ENCODE data around the gene VNN1. TPM values are rescaled to one million over a fixed set of nuclear protein-coding genes. Genes with fewer than 3 reads are reported as not detected.

Gene VNN1
- total and polyA plus RNA-seq, 4 donors = 2.2 to 64.9 (median 3.3) TPM

GRCh38 chr6:132758689-132759088, 44.8 kb upstream of the VNN1 start:
- no peak for TF ChIP-seq CTCF (IDR thresholded peaks at IDR 0.05; ENCODE audit: control extremely low read depth, extremely low read depth)
- Histone ChIP-seq H3K4me1 (ENCODE audit: control insufficient read depth in 5 of 5, insufficient read depth in 5 of 5, low read length in 5 of 5) (no peaks in the 10 kb centered on the region), H3K27ac (ENCODE audit: low read depth in 1 of 2, low read length in 1 of 2) (no peak overlapping the region), H3K4me3 (no peak overlapping the region), H3K9ac (ENCODE audit: insufficient read depth in 1 of 2, low read length in 2 of 2) (no peak overlapping the region), H3K9me3 (ENCODE audit: control insufficient read depth in 4 of 4, insufficient read depth in 3 of 4, low read length in 3 of 4) (no peaks in the 10 kb centered on the region), H3K36me3 (ENCODE audit: control insufficient read depth in 4 of 4, insufficient read depth in 4 of 4, low read length in 4 of 4) (no peaks in the 10 kb centered on the region), H3K27me3 (ENCODE audit: control insufficient read depth in 3 of 3, insufficient read depth in 3 of 3, low read length in 2 of 3) (no peaks in the 10 kb centered on the region)
- 90 to 98% methylated on average over 2 of the region's 2 CpGs for WGBS, 2 donors
- ATAC-seq (ENCODE audit: insufficient read depth, low FRiP score) (no peak), DNase-seq (no peak)

DNA sequence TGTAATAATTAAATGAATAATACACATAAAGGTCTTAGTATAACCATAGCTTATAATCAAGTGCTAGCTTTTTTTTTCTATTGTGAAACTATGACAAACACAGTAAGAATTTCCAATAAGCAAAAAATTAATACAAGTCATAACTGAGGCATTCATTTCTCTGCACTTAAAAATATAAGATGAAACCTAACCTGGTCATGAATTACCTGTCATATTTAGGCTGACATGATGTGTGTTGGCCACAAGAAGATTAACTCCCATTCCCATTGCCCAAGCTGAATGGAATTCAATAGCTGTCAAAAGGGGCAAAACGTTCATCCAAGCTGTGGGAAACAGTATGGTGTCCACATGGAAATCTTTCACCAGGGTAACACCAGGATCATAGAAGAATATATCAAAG, 38.4 kb upstream of the VNN1 start:
- Histone ChIP-seq H3K4me3 (no peak overlapping the region), H3K27ac (ENCODE audit: low read depth in 1 of 2, low read length in 1 of 2) (no peak overlapping the region), H3K9me3 (ENCODE audit: control insufficient read depth in 4 of 4, insufficient read depth in 3 of 4, low read length in 3 of 4) (no peaks in the 10 kb centered on the region), H3K36me3 (ENCODE audit: control insufficient read depth in 4 of 4, insufficient read depth in 4 of 4, low read length in 4 of 4) (no peaks in the 10 kb centered on the region), H3K27me3 (ENCODE audit: control insufficient read depth in 3 of 3, insufficient read depth in 3 of 3, low read length in 2 of 3) (no peaks in the 10 kb centered on the region), H3K9ac (ENCODE audit: insufficient read depth in 1 of 2, low read length in 2 of 2) (no peak overlapping the region), H3K4me1 (ENCODE audit: control insufficient read depth in 5 of 5, insufficient read depth in 5 of 5, low read length in 5 of 5) (no peaks in the 10 kb centered on the region)
- WGBS, 2 donors = 81 to 91% methylated on average over 1 of the region's 1 CpG
- ATAC-seq (ENCODE audit: insufficient read depth, low FRiP score) = no peak
- no peak for DNase-seq
- TF ChIP-seq CTCF (IDR thresholded peaks at IDR 0.05; ENCODE audit: control extremely low read depth, extremely low read depth) = no peak

DNA sequence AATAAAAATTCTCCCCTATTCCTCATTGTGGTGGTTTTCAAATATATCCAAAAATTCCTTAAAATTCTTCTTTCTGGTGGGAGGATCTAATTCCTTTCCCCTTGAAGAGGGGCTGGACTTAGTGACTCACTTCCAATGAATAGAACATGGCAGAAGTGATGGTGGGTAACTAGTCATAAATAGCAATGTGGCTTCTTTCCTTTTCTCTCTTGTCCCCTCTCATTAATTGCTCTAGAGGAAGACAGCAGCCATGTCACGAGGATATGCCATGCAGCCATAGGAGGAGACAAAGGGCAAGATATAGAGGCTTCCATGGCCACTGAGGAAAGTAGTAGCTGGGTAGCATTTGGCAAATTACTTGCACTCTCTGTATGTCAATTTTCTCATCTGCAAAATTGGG, 38.0 kb upstream of the VNN1 start:
- Histone ChIP-seq H3K36me3 (ENCODE audit: control insufficient read depth in 4 of 4, insufficient read depth in 4 of 4, low read length in 4 of 4) (no peaks in the 10 kb centered on the region), H3K4me1 (ENCODE audit: control insufficient read depth in 5 of 5, insufficient read depth in 5 of 5, low read length in 5 of 5) (no peaks in the 10 kb centered on the region), H3K9ac (ENCODE audit: insufficient read depth in 1 of 2, low read length in 2 of 2) (no peak overlapping the region), H3K4me3 (no peak overlapping the region), H3K9me3 (ENCODE audit: control insufficient read depth in 4 of 4, insufficient read depth in 3 of 4, low read length in 3 of 4) (no peaks in the 10 kb centered on the region), H3K27ac (ENCODE audit: low read depth in 1 of 2, low read length in 1 of 2) (no peak overlapping the region), H3K27me3 (ENCODE audit: control insufficient read depth in 3 of 3, insufficient read depth in 3 of 3, low read length in 2 of 3) (no peaks in the 10 kb centered on the region)
- ATAC-seq (ENCODE audit: insufficient read depth, low FRiP score) (no peak), DNase-seq (no peak)
- no peak for TF ChIP-seq CTCF (IDR thresholded peaks at IDR 0.05; ENCODE audit: control extremely low read depth, extremely low read depth)
- WGBS, 2 donors = 86 to 88% methylated on average over 1 of the region's 1 CpG

DNA sequence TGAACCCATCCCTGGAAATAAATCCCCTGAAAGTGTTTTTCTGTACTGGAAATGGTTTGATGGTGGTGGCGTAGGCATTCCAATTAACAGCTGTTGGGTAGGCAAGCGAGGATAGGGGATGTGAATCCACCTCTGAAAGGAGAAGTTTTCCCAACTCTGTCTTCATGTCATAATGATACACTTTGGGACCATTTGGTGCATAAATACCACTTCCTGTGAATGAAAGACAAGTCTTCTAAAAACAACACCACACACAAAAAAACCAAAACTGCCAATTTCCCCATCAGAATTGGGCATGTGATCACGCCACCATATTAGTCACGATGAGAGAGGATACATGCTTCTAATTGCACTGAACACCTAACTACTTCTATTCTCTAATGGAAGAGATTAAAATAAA, 37.5 kb upstream of the VNN1 start:
- DNase-seq = no peak
- ATAC-seq (ENCODE audit: insufficient read depth, low FRiP score) = no peak
- WGBS, 2 donors = 72 to 77% methylated on average over 4 of the region's 4 CpGs
- no peaks in the 10 kb centered on the region for H3K9me3 ChIP-seq (ENCODE audit: control insufficient read depth in 4 of 4, insufficient read depth in 3 of 4, low read length in 3 of 4)
- no peaks in the 10 kb centered on the region for H3K36me3 ChIP-seq (ENCODE audit: control insufficient read depth in 4 of 4, insufficient read depth in 4 of 4, low read length in 4 of 4)
- H3K4me1 ChIP-seq (ENCODE audit: control insufficient read depth in 5 of 5, insufficient read depth in 5 of 5, low read length in 5 of 5) = no peaks in the 10 kb centered on the region
- H3K27me3 ChIP-seq (ENCODE audit: control insufficient read depth in 3 of 3, insufficient read depth in 3 of 3, low read length in 2 of 3) = no peaks in the 10 kb centered on the region
- no peak overlapping the region for H3K4me3 ChIP-seq
- no peak for TF ChIP-seq CTCF (IDR thresholded peaks at IDR 0.05; ENCODE audit: control extremely low read depth, extremely low read depth)
- H3K9ac ChIP-seq (ENCODE audit: insufficient read depth in 1 of 2, low read length in 2 of 2) = no peak overlapping the region
- H3K27ac ChIP-seq (ENCODE audit: low read depth in 1 of 2, low read length in 1 of 2) = no peak overlapping the region

Measured in lung (tissue), 12 donors.